Transverse colon (tissue), 4 donors: Measurements from ENCODE around the gene HOXB1. TPM values are rescaled to one million over a fixed set of nuclear protein-coding genes. Genes with fewer than 3 reads are reported as not detected.

Source experiments
- DNase-seq: peaks from one replicate; pipeline ENCODE4 v3.0.0-alpha.2; 2019
- H3K27ac ChIP-seq, 4 donors: fragments of 200-600 bp; sonication (generic); 2 replicates each; pipeline ENCODE4 v1.5.1; 2016 to 2018; ENCODE audit warnings: inconsistent platforms in 4 of 4
- H3K27me3 ChIP-seq: fragments of 200-600 bp; sonication (generic); 2 replicates; pipeline ENCODE4 v1.5.1; 2017; ENCODE audit warnings: inconsistent platforms
- H3K36me3 ChIP-seq, 4 donors: fragments of 200-600 bp; sonication (generic); 2 replicates each; pipeline ENCODE4 v1.5.1; 2017 to 2019; ENCODE audit warnings: inconsistent platforms in 4 of 4
- H3K4me1 ChIP-seq, 4 donors: fragments of 200-600 bp; sonication (generic); 2 replicates each; pipeline ENCODE4 v1.5.1; 2017 to 2020; ENCODE audit warnings: inconsistent platforms in 4 of 4
- H3K4me3 ChIP-seq, 4 donors: fragments of 200-600 bp; sonication (generic); 1 replicate in 1 of 4; 2 replicates in 3 of 4; pipeline versions ENCODE4 v1.5.1 to v1.6.1; 2017 to 2019; ENCODE audit warnings: inconsistent platforms in 4 of 4
- H3K9me3 ChIP-seq, 2 donors: fragments of 200-600 bp; sonication (generic); 2 replicates each; pipeline ENCODE4 v1.5.1; 2017 to 2019; ENCODE audit warnings: inconsistent platforms in 2 of 2
- CTCF ChIP-seq, 5 experiments: fragments of 200-600 bp in 3 of 5; fragments of 450-650 bp in 2 of 5; sonication (generic) in 3 of 5; IDR thresholded peaks; 1 replicate in 2 of 5; 2 replicates in 3 of 5; pipeline ENCODE4 v1.5.1; 2016 to 2017; ENCODE audit warnings: antibody characterized with exemption in 5 of 5, inconsistent platforms in 3 of 5, mild to moderate bottlenecking in 2 of 5, moderate library complexity in 1 of 5
- EP300 ChIP-seq: sonication (generic); formaldehyde crosslinking; IDR thresholded peaks from one replicate; pipeline ENCODE4 v1.6.1; 2017; ENCODE audit warnings: antibody characterized with exemption, low read depth
- POLR2A ChIP-seq: fragments of 450-650 bp; IDR thresholded peaks from one replicate; pipeline ENCODE4 v1.6.1; 2016; ENCODE audit warnings: antibody characterized with exemption, mild to moderate bottlenecking, moderate library complexity
- POLR2AphosphoS5 ChIP-seq, 3 donors: sonication (generic); formaldehyde crosslinking; IDR thresholded peaks; one replicate each; pipeline ENCODE4 v1.6.1; 2016; ENCODE audit warnings: antibody characterized with exemption in 3 of 3
- WGBS, 2 donors: methylation state at CpG; one replicate each; pipeline ENCODE4 v1.1.5; 2018; ENCODE audit warnings: low coverage in 1 of 2; 5-methylcytosine and 5-hydroxymethylcytosine counted together
- in situ Hi-C, 4 donors: fragments of 200-750 bp; cut with MboI; loops; one replicate each; pipeline versions ENCODE4 v1.15.0 to v1.15.1; 2017; ENCODE audit warnings: low sequenced_read_pairs in 3 of 4, low pct_ligation_motif_present in 1 of 4, low pct_unique_long_range_greater_than_20kb in 1 of 4
- intact Hi-C: fragments of 100-400 bp; cut with DNase I; formaldehyde crosslinking; loops from one replicate; pipeline ENCODE4 v1.15.1; 2023; ENCODE audit warnings: low total_unique reads
- total RNA-seq, 4 donors: library from RNA; depleted of rRNA; stranded (reverse); fragments of >200 nt; gene quantifications; one replicate each; pipeline ENCODE4 v1.1.0, GENCODE V29; 2016

The HOXB1 gene
- total RNA-seq, 4 donors from 2014 or later, result not detected

- peak overlapping the region; percentile 89 to 95 (median 94) for H3K27ac ChIP-seq
- no peaks in the 10 kb centered on the region for H3K36me3 ChIP-seq
- no peak for DNase-seq
- H3K9me3 ChIP-seq, result no peaks in the 10 kb centered on the region
- in situ Hi-C loops, result no loop called here
- intact Hi-C loops, result no loop called here
- TF ChIP-seq POLR2AphosphoS5 (IDR thresholded peaks at IDR 0.05) (peak; percentile 21 to 30 (median 29)), EP300 (no peak), CTCF (IDR thresholded peaks at IDR 0.05) (no peak), POLR2A (no peak)
- WGBS, 2 donors, result 19 to 21% methylated on average over 5 to 10 of the region's 10 CpGs
- peaks cover 22 to 81% (median 39%) of the 10 kb centered on the region in 4 donors for H3K4me1 ChIP-seq
- peaks cover 12% of the 10 kb centered on the region for H3K27me3 ChIP-seq
- H3K4me3 ChIP-seq, result peak overlapping the region in 1 of 4 donors; percentile 17
Observed at GRCh38 chr17:48546924-48547807, 16.4 kb upstream of the HOXB1 start.

GRCh38 chr17:48546137-48546923 is 15.5 kb upstream of the HOXB1 start:
- H3K27me3 ChIP-seq, result peaks cover 17% of the 10 kb centered on the region
- in situ Hi-C loops, result no loop called here
- peak overlapping the region; percentile 89 to 95 (median 94) for H3K27ac ChIP-seq
- no peak for DNase-seq
- peaks cover 22 to 73% (median 35%) of the 10 kb centered on the region in 4 donors for H3K4me1 ChIP-seq
- H3K36me3 ChIP-seq, result no peaks in the 10 kb centered on the region
- H3K4me3 ChIP-seq, result peak overlapping the region in 1 of 4 donors; percentile 17
- 45 to 51% methylated on average over 6 to 10 of the region's 10 CpGs for WGBS, 2 donors
- intact Hi-C loops, result no loop called here
- no peak for TF ChIP-seq POLR2A
- TF ChIP-seq POLR2AphosphoS5 (IDR thresholded peaks at IDR 0.05), result no peak
- no peak for TF ChIP-seq EP300
- no peaks in the 10 kb centered on the region for H3K9me3 ChIP-seq

- 89% methylated on average over 1 of the region's 1 CpG; no CpG with 5 or more reads in 1 of the 2 donors for WGBS, 2 donors
- Histone ChIP-seq H3K36me3 (no peaks in the 10 kb centered on the region), H3K27ac (peak overlapping the region; percentile 89 to 95 (median 94)), H3K4me3 (no peak overlapping the region), H3K27me3 (peaks cover 17% of the 10 kb centered on the region), H3K4me1 (peaks cover 22 to 76% (median 35%) of the 10 kb centered on the region in 4 donors), H3K9me3 (no peaks in the 10 kb centered on the region)
- TF ChIP-seq POLR2AphosphoS5 (IDR thresholded peaks at IDR 0.05) (no peak), CTCF (IDR thresholded peaks at IDR 0.05) (no peak), EP300 (no peak), POLR2A (no peak)
- intact Hi-C loops, result no loop called here
- in situ Hi-C loops, result no loop called here
- no peak for DNase-seq
Observed at GRCh38 chr17:48545539-48545938, 14.7 kb upstream of the HOXB1 start.

- WGBS, 2 donors, result 40 to 64% methylated on average over 12 of the region's 12 CpGs
- H3K36me3 ChIP-seq, result no peaks in the 10 kb centered on the region
- peaks cover 17% of the 10 kb centered on the region for H3K27me3 ChIP-seq
- intact Hi-C loops, result no loop called here
- TF ChIP-seq EP300 (no peak), POLR2A (no peak), CTCF (IDR thresholded peaks at IDR 0.05) (no peak), POLR2AphosphoS5 (IDR thresholded peaks at IDR 0.05) (no peak)
- peaks cover 22 to 73% (median 35%) of the 10 kb centered on the region in 4 donors for H3K4me1 ChIP-seq
- DNase-seq, result no peak
- H3K9me3 ChIP-seq, result no peaks in the 10 kb centered on the region
- peak within 1 kb of the TSS; percentile 89 to 95 (median 94) for H3K27ac ChIP-seq
- H3K4me3 ChIP-seq, result peak within 1 kb of the TSS; percentile 45 to 74 (median 60)
- in situ Hi-C loops, result no loop called here
Observed at GRCh38 chr17:48545022-48545375, 14.2 kb upstream of the HOXB1 start, which contains the start of gene HOXB2. TSS of gene HOXB2 (minus strand) at chr17:48545109. CDS start at chr17:48544911, 198 bp downstream.
